Left kidney (tissue), 2 donors: ENCODE data around the gene TOX2. TPM values are rescaled to one million over a fixed set of nuclear protein-coding genes. Genes with fewer than 3 reads are reported as not detected.

Source experiments
- DNase-seq: peaks from one replicate; pipeline ENCODE4 v3.0.0-alpha.2; 2013
- polyA plus RNA-seq: library from polyadenylated mRNA; unstranded; fragments of 120-200 nt; gene quantifications from one replicate; pipeline ENCODE4 v1.2.1, GENCODE V29; 2013; ENCODE audit not compliant: insufficient read length

The TOX2 gene
- polyA plus RNA-seq, 1 donor, result 3.7 TPM

DNA sequence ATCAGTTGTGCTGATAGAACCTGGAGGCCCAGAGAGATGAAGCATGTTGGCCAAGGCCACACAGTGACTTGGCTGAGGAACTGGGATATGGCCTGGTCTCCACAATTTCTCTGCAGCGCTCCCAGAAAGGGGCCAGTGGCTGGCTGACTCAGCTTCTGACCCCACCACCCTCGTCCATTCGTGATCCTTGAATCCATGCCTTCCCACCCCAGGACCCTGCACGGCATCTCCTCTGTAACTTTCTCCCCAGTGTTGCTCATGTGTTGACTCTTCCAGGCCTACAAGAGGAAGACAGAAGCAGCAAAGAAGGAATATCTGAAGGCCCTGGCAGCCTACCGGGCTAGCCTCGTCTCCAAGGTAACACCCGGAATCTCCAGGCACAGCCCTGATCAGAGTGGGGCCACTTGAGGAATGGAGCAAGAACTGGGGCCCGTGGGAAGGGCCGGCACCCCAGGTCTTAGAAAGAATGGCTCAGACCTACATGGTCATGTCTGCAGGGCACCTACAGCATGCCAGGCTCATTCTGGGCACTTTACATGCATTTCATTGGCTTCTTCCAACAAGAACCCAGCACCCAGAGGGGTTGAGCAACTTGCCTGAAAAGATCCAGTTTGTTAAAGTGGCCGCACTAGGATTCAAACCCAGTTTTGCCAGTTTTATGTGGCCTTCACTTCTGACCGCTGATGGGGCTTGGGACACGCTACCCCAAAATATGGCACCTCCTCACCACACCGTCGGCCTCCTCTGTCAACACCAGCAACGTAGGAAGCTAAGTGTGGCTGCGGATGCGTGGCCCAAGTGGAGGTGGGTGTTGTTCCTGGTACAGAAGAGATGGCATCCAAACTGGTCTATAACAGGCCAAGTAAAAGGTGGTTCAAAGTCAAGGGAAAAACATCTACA is 150.1 kb downstream of the TOX2 start:
- DNase-seq, result no peak

DNA sequence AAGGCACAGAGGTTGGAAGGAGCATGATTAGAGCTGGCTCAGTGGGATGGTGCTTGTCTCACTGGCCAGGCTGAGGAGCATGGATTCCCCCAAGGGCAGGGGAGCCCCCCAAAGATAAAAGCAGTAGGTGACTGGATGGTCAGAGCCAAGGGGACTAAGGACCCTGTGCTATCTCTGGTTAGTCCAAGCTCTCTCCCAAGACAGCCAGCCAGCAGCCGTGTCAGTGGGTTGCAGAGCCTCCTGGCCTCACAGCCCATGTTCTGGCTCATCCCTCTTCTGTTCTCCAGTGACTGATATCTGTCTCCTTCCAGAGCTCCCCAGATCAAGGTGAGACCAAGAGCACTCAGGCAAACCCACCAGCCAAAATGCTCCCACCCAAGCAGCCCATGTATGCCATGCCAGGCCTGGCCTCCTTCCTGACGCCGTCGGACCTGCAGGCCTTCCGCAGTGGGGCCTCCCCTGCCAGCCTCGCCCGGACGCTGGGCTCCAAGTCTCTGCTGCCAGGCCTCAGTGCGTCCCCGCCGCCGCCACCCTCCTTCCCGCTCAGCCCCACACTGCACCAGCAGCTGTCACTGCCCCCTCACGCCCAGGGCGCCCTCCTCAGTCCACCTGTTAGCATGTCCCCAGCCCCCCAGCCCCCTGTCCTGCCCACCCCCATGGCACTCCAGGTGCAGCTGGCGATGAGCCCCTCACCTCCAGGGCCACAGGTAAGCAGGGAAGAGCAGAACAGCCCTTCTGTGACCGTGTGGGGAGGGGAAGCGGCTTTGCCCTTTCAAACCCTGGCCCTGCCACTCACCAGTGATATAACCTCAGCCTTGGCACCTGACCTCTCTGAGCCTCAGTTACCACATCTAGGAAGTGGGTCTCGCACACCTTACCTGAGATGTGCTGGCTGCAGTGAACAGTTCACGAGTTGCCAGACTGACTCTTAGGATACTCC is 151.0 kb downstream of the TOX2 start:
- DNase-seq, result no peak

DNA sequence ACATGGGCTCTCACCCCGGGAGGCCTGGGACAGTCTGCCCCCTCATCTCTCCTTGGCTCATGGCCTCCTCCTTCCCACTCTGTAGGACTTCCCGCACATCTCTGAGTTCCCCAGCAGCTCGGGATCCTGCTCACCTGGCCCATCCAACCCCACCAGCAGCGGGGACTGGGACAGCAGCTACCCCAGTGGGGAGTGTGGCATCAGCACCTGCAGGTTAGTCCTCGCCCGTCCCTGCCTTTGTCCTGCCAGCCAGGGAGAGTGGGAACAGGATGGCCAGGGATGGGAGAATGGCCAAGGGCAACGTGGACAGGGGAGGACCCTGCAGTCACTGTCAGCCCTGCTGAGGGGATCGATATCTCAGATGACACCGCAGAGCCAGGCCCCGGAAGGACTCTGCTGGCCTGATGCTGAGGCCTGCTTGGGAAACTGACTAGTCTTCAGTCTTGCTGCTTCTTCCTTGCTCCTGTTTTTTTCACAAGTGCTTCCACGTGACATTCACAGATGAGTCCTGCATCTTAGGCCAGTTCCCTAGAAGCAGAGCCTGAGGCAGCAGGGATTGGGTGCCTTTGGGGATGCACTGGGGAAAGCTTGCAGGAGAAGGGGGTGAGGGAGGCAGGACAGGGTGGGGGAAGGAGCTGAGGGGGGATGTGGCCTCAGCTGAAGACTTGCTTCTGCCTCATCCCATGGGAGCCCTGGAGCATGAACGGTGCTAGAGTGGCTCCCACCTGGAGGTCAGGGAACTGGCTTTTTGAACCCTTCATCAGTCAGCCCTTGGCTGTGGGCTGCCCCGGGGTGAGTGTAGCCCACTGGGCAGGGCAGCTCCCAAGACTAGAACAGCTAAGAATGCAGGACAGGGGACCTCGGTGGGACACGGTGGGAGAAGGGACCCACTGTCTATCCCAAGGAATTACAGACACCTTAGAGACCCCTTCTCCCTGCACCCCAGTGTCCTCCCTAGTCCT is 152.3 kb downstream of the TOX2 start:
- DNase-seq, result no peak

DNA sequence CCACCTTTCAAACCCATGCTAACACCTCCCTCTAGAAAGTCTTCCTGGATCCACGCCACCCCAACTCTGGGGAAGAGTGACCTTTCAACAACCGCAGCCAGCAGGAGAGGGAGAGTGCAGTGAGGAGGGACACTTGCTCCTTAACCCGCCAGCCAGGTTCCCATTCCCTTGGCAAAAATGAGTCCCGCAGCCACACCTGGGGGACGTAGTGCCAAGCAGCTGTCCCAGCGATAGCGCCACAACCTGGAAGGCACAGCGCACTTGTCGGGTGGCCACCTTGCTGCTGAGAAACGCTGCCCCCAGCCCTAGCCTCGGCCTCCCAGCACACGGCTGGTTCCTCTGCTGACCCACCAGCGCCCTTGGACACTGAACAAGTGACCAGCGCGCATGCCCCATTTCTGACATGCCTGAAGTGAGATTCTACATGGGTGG is 153.0 kb downstream of the TOX2 start:
- DNase-seq, result no peak

DNA sequence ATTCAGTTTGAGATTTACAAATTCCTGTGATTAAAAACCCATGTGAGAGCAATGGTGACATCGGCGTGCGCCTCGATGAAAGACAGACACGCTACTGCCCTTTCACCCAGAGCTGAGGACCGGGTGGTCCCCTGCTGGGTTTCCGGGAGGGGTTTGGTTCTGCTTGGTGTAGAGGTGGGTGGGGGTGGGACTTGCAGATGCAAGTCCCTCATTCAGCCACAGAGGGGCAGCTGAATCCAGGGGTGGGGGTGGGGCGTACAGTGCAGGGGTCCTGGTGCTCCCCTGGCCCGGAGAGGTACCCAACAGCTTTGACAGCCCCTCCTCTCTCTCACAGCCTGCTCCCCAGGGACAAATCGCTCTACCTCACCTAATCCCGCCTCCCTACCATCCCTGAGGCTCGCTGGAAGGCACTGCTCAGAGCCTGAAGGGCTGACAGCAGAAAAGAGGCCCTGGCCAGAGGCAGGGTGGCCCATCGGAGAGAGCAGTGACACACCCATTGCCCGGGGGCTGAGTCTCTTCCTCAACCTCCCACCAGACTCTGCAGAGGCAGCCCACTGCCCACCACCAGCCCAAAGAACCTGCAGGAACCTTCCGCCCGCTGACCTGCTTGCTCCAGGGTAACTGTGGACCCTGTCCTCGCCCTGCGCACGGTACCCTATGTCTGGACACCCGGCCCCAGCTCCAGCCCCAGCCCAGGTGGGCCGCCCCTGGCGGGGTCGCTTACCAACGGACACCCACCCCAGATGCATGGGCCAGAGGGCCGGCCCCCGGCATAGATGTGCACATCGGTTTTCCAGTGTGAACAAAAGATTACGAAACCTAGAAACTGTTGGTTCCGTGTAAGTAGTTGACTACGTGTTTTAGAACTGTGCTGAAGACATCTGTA is 153.9 kb downstream of the TOX2 start:
- no peak for DNase-seq

DNA sequence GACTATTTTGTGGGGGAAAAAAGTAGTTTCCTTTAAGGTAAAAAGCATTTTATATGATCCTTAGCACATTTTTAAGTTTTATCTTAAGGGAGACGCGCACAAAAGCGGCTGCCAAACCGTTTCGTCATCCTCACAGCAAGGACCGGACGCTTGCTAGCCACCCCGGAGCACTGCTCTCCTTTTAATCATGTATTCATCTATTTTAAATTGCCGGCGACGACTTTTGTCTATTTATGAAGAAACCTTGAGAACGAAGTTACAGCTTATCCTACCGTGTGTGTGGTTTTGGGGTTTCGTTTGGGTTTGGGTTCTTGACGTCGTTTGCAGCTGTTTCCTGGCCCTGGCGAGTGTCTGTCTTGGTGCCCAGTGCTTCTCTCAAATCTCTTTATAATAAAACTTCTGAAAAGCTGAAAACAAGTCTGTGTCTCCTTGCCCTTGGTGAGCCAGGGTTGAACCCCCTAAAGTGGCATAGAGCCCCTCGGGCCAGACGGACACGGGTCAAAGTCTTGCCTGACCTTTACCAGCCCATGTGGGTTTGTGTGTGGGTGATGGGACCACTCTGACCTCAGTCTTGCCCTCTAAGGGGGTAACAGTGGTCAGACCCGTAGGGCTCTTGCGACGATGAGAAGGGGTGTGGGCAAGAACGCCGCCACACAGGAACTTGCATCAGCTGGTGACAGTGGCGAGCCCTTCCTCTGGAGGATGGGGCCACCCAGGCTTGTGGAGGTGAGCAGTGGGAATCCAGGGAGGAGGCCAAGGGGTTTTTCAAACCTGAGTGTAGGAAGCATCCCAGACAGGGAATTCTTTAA is 154.8 kb downstream of the TOX2 start:
- no peak for DNase-seq

DNA sequence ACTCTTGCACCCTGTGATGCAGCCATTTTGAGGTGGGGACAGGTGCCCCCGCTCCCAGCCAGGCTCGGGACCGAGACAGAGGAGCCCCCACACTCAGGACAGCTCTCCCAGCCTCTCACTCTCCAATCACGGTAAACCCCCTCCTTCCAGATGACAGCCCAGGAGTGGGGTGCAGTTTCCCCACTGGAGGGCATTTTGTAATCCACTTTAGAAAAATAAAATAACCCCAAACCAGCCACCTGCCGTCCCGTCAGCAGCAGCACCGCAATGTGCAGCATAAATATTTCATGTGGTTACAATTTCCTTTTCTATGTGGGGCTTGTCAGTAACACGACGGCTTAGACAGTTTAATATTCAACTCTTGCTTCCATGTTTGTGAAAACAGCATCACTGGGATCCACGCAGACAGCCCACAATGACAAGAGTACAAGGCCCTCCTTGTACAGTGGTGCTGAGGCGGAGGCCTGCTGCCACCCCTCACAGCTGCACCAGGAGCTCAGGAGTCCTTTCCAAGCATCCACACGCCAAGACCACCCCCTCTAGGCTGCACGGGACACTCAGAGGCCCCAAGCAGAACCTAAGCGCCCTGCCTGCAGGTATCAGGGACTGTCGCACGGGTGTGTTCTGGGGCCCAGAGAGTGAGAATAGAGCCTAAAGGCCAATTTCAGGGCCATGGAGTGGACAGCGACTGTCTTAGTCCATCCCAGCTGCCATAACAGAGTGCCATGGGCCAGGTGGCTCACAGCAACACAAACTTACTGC is 155.7 kb downstream of the TOX2 start:
- no peak for DNase-seq

DNA sequence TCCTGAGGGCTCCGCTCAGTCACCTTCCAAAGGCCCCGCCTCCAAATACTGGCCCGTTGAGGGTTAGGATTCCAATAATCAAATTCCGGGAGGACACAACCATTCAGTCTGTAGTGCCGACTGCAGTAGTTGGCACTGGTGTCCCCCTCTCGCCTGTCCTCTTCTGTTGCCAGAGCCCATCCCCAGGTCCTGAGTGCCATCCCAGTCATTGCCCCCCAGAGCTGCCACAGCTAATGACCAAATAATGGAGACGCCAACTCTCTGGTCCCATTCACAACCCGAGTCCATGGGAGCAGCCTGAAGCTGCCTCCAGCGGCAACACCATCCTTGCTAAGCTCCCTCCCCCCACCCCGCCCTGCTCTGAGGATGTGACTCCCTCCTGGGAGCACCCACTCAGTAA is 156.4 kb downstream of the TOX2 start:
- no peak for DNase-seq

DNA sequence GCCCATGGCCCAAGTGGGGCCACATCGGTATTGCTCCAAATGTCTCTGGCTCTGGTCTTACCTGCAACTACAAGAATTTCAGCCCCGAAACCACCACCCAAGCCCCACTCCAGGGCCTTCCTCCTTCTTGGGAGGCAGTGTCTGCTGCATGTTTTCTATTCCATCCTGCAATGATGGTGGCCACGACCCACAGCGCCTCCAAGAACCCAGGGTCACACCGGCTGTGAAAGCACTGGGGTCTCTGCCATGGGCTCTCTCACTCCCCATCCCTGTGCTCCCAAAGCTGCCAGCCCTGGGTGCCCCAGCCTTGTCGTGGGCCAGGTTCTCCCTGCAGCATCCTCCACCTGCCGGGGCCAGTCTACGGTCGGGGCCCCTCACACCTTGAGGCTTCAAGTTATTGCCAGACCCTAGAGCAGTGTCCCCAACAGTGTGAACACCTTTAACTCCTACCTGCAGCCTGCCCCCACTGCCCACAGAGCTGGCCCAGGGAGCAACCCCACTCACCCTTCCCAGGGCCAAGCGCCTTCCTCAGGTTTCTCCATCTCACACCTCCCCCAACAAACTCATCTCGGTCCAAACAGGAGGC is 157.0 kb downstream of the TOX2 start:
- no peak for DNase-seq

DNA sequence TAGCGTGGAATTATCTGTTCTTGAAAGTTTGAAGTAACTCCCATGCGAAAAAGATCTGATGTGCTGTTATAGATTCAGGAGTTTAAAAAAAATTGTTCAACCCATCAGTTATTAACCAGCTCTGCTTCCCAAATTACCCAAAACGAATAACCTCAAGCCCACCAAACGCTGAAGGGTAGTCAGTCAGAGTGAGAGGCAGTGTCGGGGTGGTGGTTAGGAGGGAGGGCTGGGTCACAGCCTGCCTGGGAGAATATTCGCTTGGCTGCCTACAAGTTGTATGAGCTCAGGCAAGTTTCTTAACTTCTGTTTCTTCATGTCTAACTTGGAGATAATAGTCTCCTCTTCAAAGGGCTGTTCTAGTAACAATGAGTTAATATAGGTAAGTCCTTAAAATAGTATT is 157.7 kb downstream of the TOX2 start:
- DNase-seq, result no peak

DNA sequence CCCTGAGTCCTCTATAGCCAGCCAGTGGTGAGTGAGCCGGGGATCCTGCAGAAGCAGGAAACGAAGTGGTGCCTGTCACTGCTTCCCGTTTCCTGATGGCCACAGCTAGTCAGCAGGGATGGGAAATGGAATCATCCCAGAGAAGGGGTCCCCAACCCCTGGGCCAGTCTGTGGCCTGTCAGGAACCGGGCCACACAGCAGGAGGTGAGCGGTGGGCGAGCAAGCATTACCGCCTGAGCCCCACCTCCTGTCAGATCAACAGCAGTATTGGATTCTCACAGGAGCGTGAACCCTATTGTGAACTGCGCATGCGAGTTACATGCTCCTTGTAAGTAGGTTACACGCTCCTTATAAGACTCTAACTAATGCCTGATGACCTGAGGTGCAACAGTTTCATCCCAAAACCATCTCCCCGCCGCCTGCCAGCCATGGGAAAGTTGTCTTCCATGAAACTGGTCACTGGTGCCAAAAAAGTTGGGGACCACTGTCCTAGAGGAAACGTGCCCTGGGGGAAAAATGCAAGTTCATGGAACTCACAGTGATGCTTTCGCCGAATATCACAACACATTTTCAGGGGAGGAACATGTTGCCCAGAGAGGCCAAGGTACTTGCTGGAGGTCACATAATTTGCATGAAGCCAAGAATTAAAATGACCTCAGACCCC is 158.5 kb downstream of the TOX2 start:
- no peak for DNase-seq

DNA sequence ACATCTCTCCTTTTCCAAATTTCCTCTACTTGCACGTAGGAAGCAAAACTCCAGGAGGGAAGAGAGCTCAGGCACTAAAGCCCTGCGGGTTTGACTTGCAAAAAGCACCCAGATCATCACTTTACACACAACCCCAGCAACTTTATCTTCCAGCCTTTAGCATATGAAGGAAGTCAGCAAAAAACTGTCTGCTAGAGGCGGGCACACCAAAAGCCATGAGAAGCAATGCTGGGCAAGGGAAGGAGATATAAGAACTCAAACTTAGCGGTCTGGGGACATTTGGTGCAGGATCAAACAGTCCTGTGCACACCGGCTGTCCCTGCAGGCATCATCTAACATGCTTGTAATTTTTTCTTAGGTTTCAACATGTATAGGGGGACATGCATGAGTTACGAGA is 159.0 kb downstream of the TOX2 start:
- DNase-seq, result no peak

DNA sequence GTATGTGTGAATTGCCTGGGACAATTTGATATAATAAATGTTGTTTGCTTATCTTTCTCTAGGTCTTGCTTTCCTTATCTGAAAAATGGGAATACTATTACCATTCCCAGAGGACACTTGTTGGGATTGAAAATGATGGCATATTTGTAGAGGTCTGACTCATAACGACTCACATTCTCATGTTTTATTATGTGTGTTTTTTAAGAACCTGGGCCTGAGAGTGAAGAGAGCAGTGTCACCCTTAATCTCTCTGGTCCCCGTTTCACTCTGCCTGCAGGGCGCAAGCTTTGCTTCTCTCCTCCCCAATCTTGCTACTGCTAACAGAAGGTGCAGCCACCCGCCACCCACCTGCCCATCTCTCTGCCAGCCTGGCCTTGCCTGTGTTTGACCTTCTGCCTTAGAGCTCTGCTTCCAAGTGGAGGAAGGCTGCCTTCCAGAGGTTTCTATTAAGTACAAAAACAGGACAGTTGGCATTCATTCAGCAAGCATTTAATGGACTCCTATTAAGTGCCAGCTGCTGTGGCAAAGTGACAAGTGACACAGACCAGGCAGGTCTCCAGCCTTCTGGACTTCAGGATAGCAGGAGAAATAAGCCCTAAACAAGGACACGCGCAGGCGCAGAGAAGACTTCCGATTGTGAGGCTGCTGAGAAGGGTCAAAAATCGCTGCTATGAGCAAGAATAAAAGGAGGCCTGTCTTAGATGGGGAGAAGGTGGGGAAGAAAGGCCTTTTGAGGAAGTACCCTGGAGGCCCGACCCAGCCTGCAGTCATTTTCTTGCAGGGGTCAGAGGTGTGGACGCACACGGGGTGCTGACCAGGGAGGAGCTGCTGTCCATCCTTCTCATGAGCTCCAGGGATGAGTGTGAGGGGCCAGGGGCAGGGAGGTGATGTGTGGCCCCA is 159.8 kb downstream of the TOX2 start:
- DNase-seq, result no peak

DNA sequence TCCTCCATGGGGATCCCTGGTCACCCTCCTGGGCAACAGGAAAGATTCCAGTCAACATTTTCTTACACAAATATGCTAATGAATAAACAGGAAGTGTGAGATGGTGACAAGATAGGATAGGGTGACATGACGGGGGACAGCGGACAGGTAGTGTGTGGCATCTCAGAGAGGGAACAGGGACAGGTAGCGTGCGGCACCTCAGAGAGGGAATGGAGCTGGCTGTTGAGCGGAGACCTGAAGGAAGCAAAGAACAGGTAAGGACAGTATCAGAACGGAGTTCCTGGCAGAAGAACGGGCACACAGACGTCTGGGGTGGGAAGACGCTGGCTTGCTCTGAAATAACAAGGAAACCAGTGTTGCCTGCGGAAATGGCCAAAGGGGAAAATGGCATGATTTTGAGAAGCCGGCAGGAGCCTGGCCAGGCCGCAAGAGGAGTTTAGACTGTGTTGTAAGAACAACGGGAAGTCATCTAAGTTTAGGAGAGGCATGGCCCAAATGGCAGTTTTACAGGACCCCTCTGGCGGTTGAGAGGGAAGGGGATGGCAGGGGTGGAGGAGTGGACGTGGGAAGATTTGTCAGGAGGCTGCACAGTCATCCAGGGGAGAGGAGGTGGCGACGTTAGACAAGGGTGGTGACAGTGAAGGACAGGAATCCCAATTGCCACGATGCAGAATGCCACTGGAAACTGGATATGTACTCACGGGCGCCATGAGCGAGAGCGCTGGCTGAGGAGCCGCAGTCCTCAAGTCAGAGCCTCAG is 160.7 kb downstream of the TOX2 start:
- no peak for DNase-seq

DNA sequence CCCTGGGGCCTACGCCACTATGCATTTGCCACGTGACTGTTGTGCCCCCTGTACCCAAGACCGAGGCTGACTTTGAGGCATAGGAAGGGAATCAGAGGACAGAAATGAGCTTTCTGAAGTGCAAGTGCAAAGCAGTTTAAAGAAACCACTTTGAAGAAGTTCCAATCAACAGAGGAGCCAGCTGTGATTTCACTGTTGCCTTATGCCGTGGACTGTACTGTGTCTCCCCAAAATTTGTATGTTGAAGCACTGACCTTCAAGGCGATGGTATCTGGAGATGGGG is 161.2 kb downstream of the TOX2 start:
- no peak for DNase-seq

DNA sequence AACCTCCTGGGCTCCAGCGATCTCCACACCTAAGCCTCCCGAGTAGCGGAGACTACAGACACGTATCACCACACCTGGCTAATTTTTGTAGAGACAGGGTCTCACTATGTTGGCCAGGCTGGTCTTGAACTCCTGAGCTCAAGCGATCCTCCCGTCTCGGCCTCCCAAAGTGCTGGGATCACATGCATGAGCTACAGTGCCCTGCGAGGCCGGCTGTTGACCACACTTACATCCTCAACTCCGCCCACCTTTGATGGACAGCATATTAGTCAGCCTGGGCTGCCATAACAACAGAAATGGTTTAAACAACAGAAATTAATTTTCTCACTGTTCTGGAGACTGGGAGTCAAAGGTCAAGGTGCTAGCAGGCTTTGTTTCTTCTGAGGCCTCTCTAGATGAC is 164.6 kb downstream of the TOX2 start:
- no peak for DNase-seq

DNA sequence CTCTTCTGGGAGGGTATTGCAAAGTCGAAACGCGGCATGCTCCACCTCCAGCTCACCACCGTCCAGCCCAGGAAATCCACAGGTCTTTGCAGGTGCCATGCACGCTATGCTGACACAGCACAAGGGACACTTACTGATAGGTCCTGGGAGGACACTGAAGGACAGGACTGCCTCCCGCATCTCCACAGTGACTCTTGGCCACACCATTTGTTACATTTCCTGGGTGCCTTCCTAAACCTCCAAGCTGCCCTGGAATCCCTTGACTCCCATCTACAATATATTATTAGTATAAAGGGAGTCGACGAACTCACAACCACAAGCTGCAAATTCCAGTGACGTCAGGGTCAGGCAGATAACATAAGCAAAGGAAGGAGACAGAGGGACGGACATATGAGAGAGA is 165.4 kb downstream of the TOX2 start:
- DNase-seq, result no peak
